Measurements from ENCODE around the gene EPHA2.

GRCh38 chr1:16146279-16147155, 9.4 kb downstream of the EPHA2 start:
- no peak for TF ChIP-seq EZH2 (IDR thresholded peaks at IDR 0.05)
- TF ChIP-seq POLR2AphosphoS5 (IDR thresholded peaks at IDR 0.05; ENCODE audit: borderline replicate concordance, low read depth, low read length), result no peak
